Measurements from ENCODE around the gene ZNF618.

The ZNF618 gene

GRCh38 chr9:113934167-113934828, 58.2 kb downstream of the ZNF618 start:
- DNase-seq (ENCODE audit: low spot score): no peak

- no peak for DNase-seq (ENCODE audit: low spot score)
These were observed 58.9 kb downstream of the ZNF618 start for GRCh38 chr9:113934829-113935676.

- no peak for DNase-seq (ENCODE audit: low spot score)
These were observed 59.7 kb downstream of the ZNF618 start for GRCh38 chr9:113935677-113936380.

GRCh38 chr9:113940077-113940476, 64.0 kb downstream of the ZNF618 start:
- no peak for DNase-seq (ENCODE audit: low spot score)

GRCh38 chr9:113941056-113941455, 64.9 kb downstream of the ZNF618 start:
- no peak for DNase-seq (ENCODE audit: low spot score)

- DNase-seq (ENCODE audit: low spot score): peak; percentile 4
These were observed 65.4 kb downstream of the ZNF618 start for GRCh38 chr9:113941526-113941925.

GRCh38 chr9:113943112-113944009, 67.3 kb downstream of the ZNF618 start:
- DNase-seq (ENCODE audit: low spot score): no peak

GRCh38 chr9:113945784-113946183, 69.7 kb downstream of the ZNF618 start:
- no peak for DNase-seq (ENCODE audit: low spot score)

GRCh38 chr9:113946496-113947115, 70.5 kb downstream of the ZNF618 start:
- DNase-seq (ENCODE audit: low spot score): no peak

- DNase-seq (ENCODE audit: low spot score): no peak
These were observed 71.8 kb downstream of the ZNF618 start for GRCh38 chr9:113947941-113948340.

GRCh38 chr9:113948891-113949570, 72.9 kb downstream of the ZNF618 start:
- no peak for DNase-seq (ENCODE audit: low spot score)

- DNase-seq (ENCODE audit: low spot score): no peak
These were observed 73.5 kb downstream of the ZNF618 start for GRCh38 chr9:113949571-113950078.

- DNase-seq (ENCODE audit: low spot score): no peak
These were observed 74.3 kb downstream of the ZNF618 start for GRCh38 chr9:113950195-113951031.

GRCh38 chr9:113951032-113951372, 74.9 kb downstream of the ZNF618 start:
- no peak for DNase-seq (ENCODE audit: low spot score)

- no peak for DNase-seq (ENCODE audit: low spot score)
These were observed 76.6 kb downstream of the ZNF618 start for GRCh38 chr9:113952676-113953075.

- DNase-seq (ENCODE audit: low spot score): no peak
These were observed 77.4 kb downstream of the ZNF618 start for GRCh38 chr9:113953531-113953930.

GRCh38 chr9:113954591-113954990, 78.5 kb downstream of the ZNF618 start:
- DNase-seq (ENCODE audit: low spot score): no peak

- DNase-seq (ENCODE audit: low spot score): peak; percentile 14
These were observed 79.1 kb downstream of the ZNF618 start for GRCh38 chr9:113955076-113955752.

GRCh38 chr9:113956901-113957300, 80.8 kb downstream of the ZNF618 start:
- DNase-seq (ENCODE audit: low spot score): no peak

Measured in pons (tissue), 1 donor.